ENCODE data around the gene CAPN13. TPM values are rescaled to one million over a fixed set of nuclear protein-coding genes. Genes with fewer than 3 reads are reported as not detected.

Gene CAPN13
- total and polyA plus RNA-seq, 3 donors from 2014 or later = 0.57 to 2.7 (median 2.2) TPM

- no peaks in the 10 kb centered on the region for H3K9me3 ChIP-seq
- DNase-seq = no peak
- WGBS, 2 donors = 84 to 85% methylated on average over 11 of the region's 11 CpGs
- H3K4me3 ChIP-seq = no peak overlapping the region
- no peaks in the 10 kb centered on the region for H3K27me3 ChIP-seq
- H3K4me1 ChIP-seq = no peaks in the 10 kb centered on the region
- intact Hi-C loops (cut with DNase I; ENCODE audit: low total_unique reads) = loop anchor here (10.0 kb wide), 2 partner anchors 458 to 618 kb away; no protein-coding TSS in a partner anchor
- no peak overlapping the region for H3K27ac ChIP-seq
- H3K36me3 ChIP-seq (ENCODE audit: low read depth, missing control alignments) = no peaks in the 10 kb centered on the region
- no peak for TF ChIP-seq POLR2A (IDR thresholded peaks at IDR 0.05)
- TF ChIP-seq, protein P1, sequence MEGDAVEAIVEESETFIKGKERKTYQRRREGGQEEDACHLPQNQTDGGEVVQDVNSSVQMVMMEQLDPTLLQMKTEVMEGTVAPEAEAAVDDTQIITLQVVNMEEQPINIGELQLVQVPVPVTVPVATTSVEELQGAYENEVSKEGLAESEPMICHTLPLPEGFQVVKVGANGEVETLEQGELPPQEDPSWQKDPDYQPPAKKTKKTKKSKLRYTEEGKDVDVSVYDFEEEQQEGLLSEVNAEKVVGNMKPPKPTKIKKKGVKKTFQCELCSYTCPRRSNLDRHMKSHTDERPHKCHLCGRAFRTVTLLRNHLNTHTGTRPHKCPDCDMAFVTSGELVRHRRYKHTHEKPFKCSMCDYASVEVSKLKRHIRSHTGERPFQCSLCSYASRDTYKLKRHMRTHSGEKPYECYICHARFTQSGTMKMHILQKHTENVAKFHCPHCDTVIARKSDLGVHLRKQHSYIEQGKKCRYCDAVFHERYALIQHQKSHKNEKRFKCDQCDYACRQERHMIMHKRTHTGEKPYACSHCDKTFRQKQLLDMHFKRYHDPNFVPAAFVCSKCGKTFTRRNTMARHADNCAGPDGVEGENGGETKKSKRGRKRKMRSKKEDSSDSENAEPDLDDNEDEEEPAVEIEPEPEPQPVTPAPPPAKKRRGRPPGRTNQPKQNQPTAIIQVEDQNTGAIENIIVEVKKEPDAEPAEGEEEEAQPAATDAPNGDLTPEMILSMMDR (IDR thresholded peaks at IDR 0.05) = no peak
These were observed 90.9 kb downstream of the CAPN13 start for GRCh38 chr2:30716123-30716900.

GRCh38 chr2:30714811-30715709 is 92.2 kb downstream of the CAPN13 start:
- Histone ChIP-seq H3K4me1 (no peaks in the 10 kb centered on the region), H3K27me3 (no peaks in the 10 kb centered on the region), H3K27ac (no peak overlapping the region), H3K36me3 (ENCODE audit: low read depth, missing control alignments) (no peaks in the 10 kb centered on the region), H3K9me3 (no peaks in the 10 kb centered on the region), H3K4me3 (no peak overlapping the region)
- no peak for TF ChIP-seq POLR2A (IDR thresholded peaks at IDR 0.05)
- TF ChIP-seq, protein P1 (IDR thresholded peaks at IDR 0.05) = no peak
- no peak for DNase-seq
- 82 to 87% methylated on average over 8 of the region's 8 CpGs for WGBS, 2 donors
- intact Hi-C loops (cut with DNase I; ENCODE audit: low total_unique reads) = loop anchor here (10.0 kb wide), 2 partner anchors 460 to 620 kb away; no protein-coding TSS in a partner anchor

DNA sequence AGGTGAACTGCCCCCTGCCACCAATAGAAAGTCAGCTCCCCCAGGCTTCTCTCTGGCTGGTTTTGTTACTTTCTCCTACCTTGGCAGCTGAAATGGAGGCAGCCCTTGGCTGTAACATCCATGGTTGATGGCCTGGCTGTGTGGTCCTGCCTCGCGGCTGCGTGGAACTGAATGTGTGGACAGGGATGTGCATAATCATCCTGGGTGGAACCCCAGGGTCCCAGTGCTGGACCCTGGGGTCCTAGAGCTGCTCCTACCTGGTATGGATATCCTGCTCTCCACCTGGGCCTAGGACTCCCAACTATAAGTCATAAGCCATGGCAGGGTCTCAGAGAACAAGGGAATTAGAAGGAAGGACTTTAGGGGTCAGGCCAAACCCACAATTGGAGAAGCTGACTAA is 93.5 kb downstream of the CAPN13 start:
- WGBS, 2 donors = 96 to 100% methylated on average over 3 of the region's 3 CpGs
- intact Hi-C loops (cut with DNase I; ENCODE audit: low total_unique reads) = loop anchor here (10.0 kb wide), 2 partner anchors 461 to 621 kb away; no protein-coding TSS in a partner anchor
- H3K9me3 ChIP-seq = no peaks in the 10 kb centered on the region
- no peak overlapping the region for H3K4me3 ChIP-seq
- DNase-seq = no peak
- no peak overlapping the region for H3K27ac ChIP-seq
- TF ChIP-seq, protein P1 (IDR thresholded peaks at IDR 0.05) = no peak
- TF ChIP-seq POLR2A (IDR thresholded peaks at IDR 0.05) = no peak
- no peaks in the 10 kb centered on the region for H3K27me3 ChIP-seq
- no peaks in the 10 kb centered on the region for H3K4me1 ChIP-seq
- H3K36me3 ChIP-seq (ENCODE audit: low read depth, missing control alignments) = no peaks in the 10 kb centered on the region

GRCh38 chr2:30711646-30712085 is 95.6 kb downstream of the CAPN13 start:
- H3K27me3 ChIP-seq = no peaks in the 10 kb centered on the region
- 21 to 33% methylated on average over 4 of the region's 4 CpGs for WGBS, 2 donors
- no peaks in the 10 kb centered on the region for H3K9me3 ChIP-seq
- TF ChIP-seq POLR2A (IDR thresholded peaks at IDR 0.05) = no peak
- TF ChIP-seq, protein P1 (IDR thresholded peaks at IDR 0.05) = peak; percentile 95 to 98 (median 97)
- H3K27ac ChIP-seq = no peak overlapping the region
- peak; percentile 95 for DNase-seq
- intact Hi-C loops (cut with DNase I; ENCODE audit: low total_unique reads) = loop anchor here (10.0 kb wide), 2 partner anchors 463 to 623 kb away; no protein-coding TSS in a partner anchor
- H3K4me1 ChIP-seq = no peaks in the 10 kb centered on the region
- no peak overlapping the region for H3K4me3 ChIP-seq
- H3K36me3 ChIP-seq (ENCODE audit: low read depth, missing control alignments) = no peaks in the 10 kb centered on the region

Measured in testis (tissue), 3 donors.